NCI-H524 treated with DMSO at 0.1 percent for 48 hours (cell line): ENCODE data around the gene PGK1.
"Not testable (repeated sequence)": the region's sequence is repeated elsewhere in the genome, so short reads cannot be mapped to it uniquely, and the experiment has no call there.

Experiments
- DNase-seq: peaks from one replicate; lab custom pipeline; 2025; lab: John Stamatoyannopoulos, UW

The PGK1 gene

GRCh38 chrX:78103623-78104446 is at the start of gene PGK1:
PGK1 (plus strand) TSS chrX:78104248; CDS start chrX:78104341, 93 bp downstream.
- DNase-seq = peak; percentile 93

- DNase-seq = no peak
Measured at GRCh38 chrX:78063687-78064086, 40.4 kb upstream of the PGK1 start.

- DNase-seq = no peak
Measured at GRCh38 chrX:78064152-78064551, 39.9 kb upstream of the PGK1 start.

- not testable (repeated sequence) for DNase-seq
Measured at GRCh38 chrX:78064698-78065601, 39.1 kb upstream of the PGK1 start.

GRCh38 chrX:78066110-78066509 is 37.9 kb upstream of the PGK1 start:
- DNase-seq = no peak

- DNase-seq = no peak
Measured at GRCh38 chrX:78071331-78071730, 32.7 kb upstream of the PGK1 start.

- not testable (repeated sequence) for DNase-seq
Measured at GRCh38 chrX:78073147-78074077, 30.6 kb upstream of the PGK1 start.

GRCh38 chrX:78074088-78074487 is 30.0 kb upstream of the PGK1 start:
- no peak for DNase-seq

- DNase-seq = no peak
Measured at GRCh38 chrX:78075787-78076389, 28.2 kb upstream of the PGK1 start.

- DNase-seq = not testable (repeated sequence)
Measured at GRCh38 chrX:78081413-78081812, 22.6 kb upstream of the PGK1 start.

GRCh38 chrX:78092296-78092695 is 11.8 kb upstream of the PGK1 start:
- no peak for DNase-seq

GRCh38 chrX:78098108-78098507 is 5.9 kb upstream of the PGK1 start:
- no peak for DNase-seq

GRCh38 chrX:78102091-78102490 is 2.0 kb upstream of the PGK1 start:
- no peak for DNase-seq

GRCh38 chrX:78103001-78103622 is 936 bp upstream of the PGK1 start:
- no peak for DNase-seq

- no peak for DNase-seq
Measured at GRCh38 chrX:78104447-78105176, 564 bp downstream of the PGK1 start.

GRCh38 chrX:78105944-78106650 is 2.0 kb downstream of the PGK1 start:
- no peak for DNase-seq

- no peak for DNase-seq
Measured at GRCh38 chrX:78106651-78106986, 2.6 kb downstream of the PGK1 start.

- DNase-seq = no peak
Measured at GRCh38 chrX:78109458-78109857, 5.4 kb downstream of the PGK1 start.

- no peak for DNase-seq
Measured at GRCh38 chrX:78111140-78111931, 7.3 kb downstream of the PGK1 start.
